ENCODE results near the gene CFAP299.

GRCh38 chr4:80732010-80732409 is 396.5 kb downstream of the CFAP299 start:
- TF ChIP-seq CTCF (IDR thresholded peaks at IDR 0.05): no peak
- TF ChIP-seq POLR2A (IDR thresholded peaks at IDR 0.05): no peak
- no peak for TF ChIP-seq POLR2AphosphoS5 (IDR thresholded peaks at IDR 0.05)
